Measurements from ENCODE around the gene WBP1L.

GRCh38 chr10:102778781-102779180 is 35.0 kb downstream of the WBP1L start:
- TF ChIP-seq, protein P1, sequence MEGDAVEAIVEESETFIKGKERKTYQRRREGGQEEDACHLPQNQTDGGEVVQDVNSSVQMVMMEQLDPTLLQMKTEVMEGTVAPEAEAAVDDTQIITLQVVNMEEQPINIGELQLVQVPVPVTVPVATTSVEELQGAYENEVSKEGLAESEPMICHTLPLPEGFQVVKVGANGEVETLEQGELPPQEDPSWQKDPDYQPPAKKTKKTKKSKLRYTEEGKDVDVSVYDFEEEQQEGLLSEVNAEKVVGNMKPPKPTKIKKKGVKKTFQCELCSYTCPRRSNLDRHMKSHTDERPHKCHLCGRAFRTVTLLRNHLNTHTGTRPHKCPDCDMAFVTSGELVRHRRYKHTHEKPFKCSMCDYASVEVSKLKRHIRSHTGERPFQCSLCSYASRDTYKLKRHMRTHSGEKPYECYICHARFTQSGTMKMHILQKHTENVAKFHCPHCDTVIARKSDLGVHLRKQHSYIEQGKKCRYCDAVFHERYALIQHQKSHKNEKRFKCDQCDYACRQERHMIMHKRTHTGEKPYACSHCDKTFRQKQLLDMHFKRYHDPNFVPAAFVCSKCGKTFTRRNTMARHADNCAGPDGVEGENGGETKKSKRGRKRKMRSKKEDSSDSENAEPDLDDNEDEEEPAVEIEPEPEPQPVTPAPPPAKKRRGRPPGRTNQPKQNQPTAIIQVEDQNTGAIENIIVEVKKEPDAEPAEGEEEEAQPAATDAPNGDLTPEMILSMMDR (IDR thresholded peaks at IDR 0.05; ENCODE audit: low read depth, low read length), result no peak
- no peak for TF ChIP-seq POLR2A (IDR thresholded peaks at IDR 0.05; ENCODE audit: extremely low read depth, insufficient read length)
- TF ChIP-seq, protein P2, sequence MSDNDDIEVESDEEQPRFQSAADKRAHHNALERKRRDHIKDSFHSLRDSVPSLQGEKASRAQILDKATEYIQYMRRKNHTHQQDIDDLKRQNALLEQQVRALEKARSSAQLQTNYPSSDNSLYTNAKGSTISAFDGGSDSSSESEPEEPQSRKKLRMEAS (IDR thresholded peaks at IDR 0.05; ENCODE audit: low read depth, low read length), result no peak
- no peak for TF ChIP-seq MYC (IDR thresholded peaks at IDR 0.05; ENCODE audit: low read depth, low read length)
